ENCODE data around the gene ZDHHC1.

GRCh38 chr16:67393111-67393787 is 23.0 kb downstream of the ZDHHC1 start, which contains the start of gene TPPP3:
- TF ChIP-seq TSHZ2 (CRISPR knock-in tag; IDR thresholded peaks at IDR 0.05) (no peak), CSDC2 (CRISPR knock-in tag; IDR thresholded peaks at IDR 0.05) (no peak), TOX (CRISPR knock-in tag; IDR thresholded peaks at IDR 0.05; ENCODE audit: borderline replicate concordance) (no peak), ZFP3 (CRISPR knock-in tag; IDR thresholded peaks at IDR 0.05) (no peak), ZC3H10 (CRISPR knock-in tag; IDR thresholded peaks at IDR 0.05) (no peak), RARB (CRISPR knock-in tag; IDR thresholded peaks at IDR 0.05) (no peak), PPARA (CRISPR knock-in tag; IDR thresholded peaks at IDR 0.05; ENCODE audit: borderline replicate concordance) (no peak), GLIS3 (CRISPR knock-in tag; IDR thresholded peaks at IDR 0.05) (no peak), CREB5 (CRISPR knock-in tag; IDR thresholded peaks at IDR 0.05; ENCODE audit: low read depth) (no peak)
- TF ChIP-seq, protein P1, sequence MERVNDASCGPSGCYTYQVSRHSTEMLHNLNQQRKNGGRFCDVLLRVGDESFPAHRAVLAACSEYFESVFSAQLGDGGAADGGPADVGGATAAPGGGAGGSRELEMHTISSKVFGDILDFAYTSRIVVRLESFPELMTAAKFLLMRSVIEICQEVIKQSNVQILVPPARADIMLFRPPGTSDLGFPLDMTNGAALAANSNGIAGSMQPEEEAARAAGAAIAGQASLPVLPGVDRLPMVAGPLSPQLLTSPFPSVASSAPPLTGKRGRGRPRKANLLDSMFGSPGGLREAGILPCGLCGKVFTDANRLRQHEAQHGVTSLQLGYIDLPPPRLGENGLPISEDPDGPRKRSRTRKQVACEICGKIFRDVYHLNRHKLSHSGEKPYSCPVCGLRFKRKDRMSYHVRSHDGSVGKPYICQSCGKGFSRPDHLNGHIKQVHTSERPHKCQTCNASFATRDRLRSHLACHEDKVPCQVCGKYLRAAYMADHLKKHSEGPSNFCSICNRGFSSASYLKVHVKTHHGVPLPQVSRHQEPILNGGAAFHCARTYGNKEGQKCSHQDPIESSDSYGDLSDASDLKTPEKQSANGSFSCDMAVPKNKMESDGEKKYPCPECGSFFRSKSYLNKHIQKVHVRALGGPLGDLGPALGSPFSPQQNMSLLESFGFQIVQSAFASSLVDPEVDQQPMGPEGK (CRISPR knock-in tag; IDR thresholded peaks at IDR 0.05; ENCODE audit: borderline replicate concordance), result no peak
- TF ChIP-seq, protein P2, sequence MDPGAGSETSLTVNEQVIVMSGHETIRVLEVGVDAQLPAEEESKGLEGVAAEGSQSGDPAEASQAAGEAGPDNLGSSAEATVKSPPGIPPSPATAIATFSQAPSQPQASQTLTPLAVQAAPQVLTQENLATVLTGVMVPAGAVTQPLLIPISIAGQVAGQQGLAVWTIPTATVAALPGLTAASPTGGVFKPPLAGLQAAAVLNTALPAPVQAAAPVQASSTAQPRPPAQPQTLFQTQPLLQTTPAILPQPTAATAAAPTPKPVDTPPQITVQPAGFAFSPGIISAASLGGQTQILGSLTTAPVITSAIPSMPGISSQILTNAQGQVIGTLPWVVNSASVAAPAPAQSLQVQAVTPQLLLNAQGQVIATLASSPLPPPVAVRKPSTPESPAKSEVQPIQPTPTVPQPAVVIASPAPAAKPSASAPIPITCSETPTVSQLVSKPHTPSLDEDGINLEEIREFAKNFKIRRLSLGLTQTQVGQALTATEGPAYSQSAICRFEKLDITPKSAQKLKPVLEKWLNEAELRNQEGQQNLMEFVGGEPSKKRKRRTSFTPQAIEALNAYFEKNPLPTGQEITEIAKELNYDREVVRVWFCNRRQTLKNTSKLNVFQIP (CRISPR knock-in tag; IDR thresholded peaks at IDR 0.05; ENCODE audit: borderline replicate concordance, low read depth), result no peak

All from SK-N-SH treated with all-trans-retinoic acid at 6 μM for 48 hours (cell line).